ENCODE data around the gene ERP44.
"Not testable (repeated sequence)": the region's sequence is repeated elsewhere in the genome, so short reads cannot be mapped to it uniquely, and the experiment has no call there.

Gene ERP44

DNA sequence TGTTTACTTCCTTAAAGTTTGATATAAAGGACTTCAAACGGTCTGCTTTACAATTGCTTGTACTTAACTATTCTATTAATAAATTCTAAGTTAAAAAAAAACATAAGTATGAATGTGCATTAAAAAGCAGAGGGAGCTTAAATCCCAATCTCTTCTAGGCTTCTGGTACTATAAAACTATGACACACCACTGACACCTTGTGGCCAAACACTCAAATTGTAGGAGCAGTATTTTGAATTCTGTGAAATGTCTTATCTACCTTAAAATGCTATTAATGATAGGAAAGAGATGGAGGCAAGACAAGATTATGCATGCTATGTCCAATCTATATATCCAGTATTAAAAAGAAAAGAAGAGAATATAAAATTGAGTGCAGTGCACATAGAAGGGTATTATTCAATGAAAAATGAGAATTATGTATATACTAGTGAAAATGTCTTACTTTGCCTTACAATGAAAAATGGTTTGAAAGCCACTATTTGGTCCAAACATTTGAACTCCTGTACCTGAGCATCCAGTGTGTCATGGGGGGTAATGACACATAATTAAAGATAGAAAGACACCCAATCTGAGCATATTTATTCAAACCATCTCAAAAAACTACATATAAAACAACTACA, 87.6 kb downstream of the ERP44 start:
- DNase-seq (ENCODE audit: low read depth): no peak

DNA sequence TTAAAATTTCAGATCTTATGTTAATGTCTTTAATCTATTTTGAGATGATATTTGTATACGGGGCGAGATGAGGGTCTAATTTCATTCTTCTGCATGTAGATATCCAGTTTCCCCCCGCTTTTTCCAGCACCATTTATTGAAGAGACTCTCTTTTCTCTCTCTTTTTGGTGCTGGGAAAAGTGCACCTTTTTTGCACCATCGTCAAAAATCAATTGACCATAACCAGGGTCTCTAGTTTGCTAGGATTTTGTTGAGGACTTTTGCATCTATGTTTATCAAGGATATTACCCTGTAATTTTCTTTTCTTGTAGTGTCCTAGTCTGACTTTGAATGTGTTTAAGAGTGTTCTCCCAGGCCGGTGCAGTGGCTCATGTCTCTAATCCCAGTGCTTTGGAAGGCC, 99.0 kb downstream of the ERP44 start:
- no peak for DNase-seq (ENCODE audit: low read depth)

DNA sequence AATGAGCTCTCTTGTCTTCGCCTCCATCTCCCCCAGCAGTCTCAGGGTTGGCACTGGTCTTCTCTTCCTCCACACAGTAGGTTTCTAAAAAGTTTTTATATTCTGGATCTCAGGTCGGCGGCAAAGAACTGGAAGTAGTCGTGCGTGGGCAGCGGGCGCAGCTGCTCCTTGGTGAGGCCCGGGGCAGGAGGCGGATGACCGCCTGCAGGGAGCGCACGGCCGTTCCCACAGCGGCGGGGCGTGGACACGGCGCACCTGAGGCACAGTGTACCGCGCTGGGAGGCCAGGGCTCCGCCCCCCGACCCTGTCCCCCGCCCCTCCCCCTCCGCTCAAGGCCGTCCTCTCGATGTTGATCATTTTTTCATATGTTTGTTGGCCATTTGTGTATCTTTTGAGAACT, 99.9 kb downstream of the ERP44 start:
- no peak for DNase-seq (ENCODE audit: low read depth)

DNA sequence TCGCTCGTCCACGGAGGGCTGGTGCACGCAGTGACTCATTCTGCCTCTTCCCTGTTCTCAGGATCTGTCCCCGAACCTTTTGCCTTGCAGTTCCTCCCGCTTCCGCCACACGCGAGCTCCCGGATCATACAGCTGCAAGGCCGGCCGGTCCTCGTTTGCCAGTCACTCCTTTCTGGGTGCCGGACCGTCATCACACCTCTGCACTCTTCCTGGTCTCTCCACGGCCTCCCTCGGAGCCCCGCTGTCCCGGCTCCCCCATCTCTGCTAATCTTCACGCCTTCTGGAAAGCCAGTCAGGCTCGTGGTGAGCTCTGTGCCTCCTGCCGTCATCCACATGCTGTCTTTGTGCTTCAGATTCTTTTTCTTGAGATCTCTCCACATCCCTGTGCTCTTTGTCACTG, 100.5 kb downstream of the ERP44 start:
- DNase-seq (ENCODE audit: low read depth): no peak

DNA sequence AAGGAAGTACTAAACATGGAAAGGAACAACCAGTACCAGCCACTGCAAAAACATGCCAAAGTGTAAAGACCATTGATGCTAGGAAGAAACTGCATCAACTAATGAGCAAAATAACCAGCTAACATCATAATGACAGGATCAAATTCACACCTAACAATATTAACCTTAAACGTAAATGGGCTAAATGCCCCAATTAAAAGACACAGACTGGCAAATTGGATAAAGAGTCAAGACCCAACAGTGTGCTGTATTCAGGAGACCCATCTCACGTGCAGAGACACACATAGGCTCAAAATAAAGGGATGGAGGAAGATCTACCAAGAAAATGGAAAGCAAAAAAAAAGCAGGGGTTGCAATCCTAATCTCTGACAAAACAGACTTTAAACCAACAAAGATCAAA, 108.3 kb downstream of the ERP44 start:
- DNase-seq (ENCODE audit: low read depth): not testable (repeated sequence)

DNA sequence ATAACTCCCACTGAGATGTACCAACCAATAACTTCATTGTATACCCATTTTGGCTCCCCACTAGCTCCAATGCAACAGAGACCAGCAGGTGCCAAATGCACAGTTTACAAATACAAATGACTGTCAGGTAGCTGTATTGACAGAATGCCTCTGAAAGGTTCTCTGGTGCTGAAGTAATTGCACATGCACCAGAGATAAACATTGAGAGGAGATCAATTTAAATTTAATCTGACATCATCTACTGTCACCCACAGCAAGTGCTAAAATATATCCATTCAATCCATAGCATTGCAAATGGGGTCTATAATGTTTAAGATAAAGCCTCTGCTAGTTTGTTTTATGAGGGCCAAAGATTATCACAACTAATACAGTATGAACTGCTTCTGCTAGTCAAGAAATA, 112.2 kb downstream of the ERP44 start:
- no peak for DNase-seq (ENCODE audit: low read depth)

DNA sequence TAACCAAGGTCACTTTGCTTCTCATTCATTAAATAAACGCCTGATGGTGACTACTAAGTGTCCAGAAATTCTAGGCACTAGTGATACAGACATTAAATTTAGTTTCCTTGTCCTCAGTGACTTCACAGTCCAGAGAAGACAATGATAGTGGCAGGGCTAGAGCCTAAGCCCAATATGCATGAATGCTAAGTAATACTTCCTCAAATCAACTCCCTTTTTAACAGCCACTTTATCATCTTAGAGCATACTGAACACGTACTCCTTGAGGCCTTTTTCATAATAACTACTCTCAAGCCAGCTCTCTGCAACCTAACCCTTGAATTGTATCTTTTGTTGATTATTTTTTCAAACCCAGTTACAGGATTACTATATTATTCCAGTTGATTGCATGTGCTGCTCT, 118.2 kb downstream of the ERP44 start:
- DNase-seq (ENCODE audit: low read depth): no peak

DNA sequence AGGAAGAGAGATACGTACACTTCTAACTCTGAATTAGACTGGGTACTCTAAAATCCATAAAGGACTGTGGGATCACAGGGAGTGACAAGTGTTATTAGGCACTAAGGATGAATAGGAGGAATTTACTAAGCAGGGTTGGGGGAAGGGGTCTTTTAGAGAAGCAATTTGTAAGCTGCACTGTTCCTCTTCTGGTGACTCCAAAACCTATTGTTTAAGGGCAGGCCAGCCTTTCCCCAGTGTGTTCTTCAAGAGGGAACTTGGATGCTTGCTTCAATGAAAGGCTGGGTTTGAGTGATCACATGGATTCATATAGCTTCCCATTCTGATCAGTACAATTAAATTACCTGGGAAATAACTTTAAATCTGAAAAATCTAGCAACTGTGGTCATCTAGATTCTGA, 120.6 kb downstream of the ERP44 start:
- no peak for DNase-seq (ENCODE audit: low read depth)

DNA sequence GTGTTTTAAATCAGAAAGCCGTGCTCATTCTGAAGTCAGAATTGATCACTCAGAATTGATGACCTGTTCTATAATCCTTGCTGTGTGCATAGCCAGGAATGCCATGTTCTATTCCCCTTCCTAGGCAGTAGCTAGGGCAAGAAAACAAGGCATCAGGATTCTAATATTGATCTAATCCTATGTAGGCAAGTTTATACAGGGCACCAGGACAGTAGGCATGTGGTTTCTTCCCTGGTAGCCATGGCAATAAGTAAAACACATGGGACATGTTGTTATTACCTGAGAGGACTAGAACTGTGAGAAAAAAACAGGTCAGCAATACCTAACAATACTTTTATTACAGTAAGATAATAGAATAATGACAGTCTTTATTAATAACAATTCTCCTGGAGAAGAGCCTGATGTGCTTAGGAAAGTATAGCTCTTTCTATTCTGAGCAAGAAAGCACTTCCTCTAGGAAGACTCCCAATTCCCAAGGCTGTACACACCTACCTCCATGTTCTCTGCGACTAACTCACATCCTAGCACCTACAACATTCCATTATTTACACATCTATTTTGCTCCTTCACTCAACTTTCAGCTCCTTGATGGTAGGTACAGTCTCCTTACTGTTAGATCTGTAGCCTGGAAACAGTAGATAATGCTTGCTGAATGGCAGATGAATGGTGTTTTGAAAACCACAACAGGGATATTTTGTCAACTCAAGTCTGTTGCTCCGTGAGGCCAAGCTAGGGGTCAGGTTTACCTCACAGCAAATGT, 121.6 kb downstream of the ERP44 start:
- no peak for DNase-seq (ENCODE audit: low read depth)

DNA sequence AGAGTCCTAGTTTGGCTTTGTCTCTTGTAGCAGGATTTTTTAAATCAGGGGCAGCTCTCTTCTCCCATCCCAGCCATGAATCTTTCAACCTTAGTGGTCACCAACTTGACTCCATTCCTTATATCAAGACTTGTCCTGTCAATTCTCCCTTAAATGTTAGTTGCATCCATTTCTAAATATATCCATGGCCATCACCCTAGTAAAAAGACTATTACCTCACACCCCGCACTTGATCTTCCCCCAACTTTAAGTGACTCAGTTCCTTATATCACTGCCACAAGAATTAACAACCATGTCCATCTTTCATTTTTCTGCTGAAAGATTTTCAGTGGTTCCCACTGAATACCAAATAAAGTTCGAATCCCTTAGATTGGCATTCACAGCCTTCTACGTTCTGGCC, 125.3 kb downstream of the ERP44 start:
- DNase-seq (ENCODE audit: low read depth): no peak

DNA sequence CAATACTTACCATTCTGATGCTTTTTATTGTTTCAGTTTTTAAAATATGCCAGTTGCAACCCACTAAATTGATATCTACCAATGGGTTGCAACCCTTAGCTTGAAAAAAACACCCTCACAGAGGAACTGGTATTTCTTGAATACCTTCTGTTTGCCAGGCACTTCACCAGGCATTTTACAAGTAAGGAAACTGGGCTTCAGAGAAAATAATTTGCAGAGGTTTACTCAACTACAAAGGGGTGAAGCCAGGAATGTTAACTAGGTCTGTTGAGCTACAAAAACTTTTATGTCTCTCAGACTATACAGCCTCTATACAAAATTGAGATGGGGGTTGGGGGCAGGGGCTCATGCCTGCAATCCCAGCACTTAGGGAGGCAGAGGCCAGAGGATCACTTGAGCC, 127.4 kb downstream of the ERP44 start:
- no peak for DNase-seq (ENCODE audit: low read depth)

DNA sequence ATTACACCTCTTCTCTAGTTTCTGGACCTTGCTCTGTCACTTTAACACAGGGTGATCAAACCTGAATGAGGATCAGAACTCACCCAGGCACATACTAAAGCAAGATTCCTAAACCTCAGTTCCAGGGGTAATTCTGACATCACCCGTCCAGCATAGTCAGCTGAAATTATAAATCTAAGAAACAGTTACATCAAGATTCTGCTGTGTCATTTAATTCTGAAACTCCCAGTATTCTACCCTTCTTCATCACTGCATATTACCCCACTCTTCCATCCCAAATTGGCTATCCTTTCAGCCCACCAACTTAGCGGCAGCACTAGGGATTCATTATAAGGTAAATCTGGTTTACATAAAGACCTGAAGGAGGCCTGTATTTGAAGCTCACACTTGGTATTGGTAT, 128.3 kb downstream of the ERP44 start:
- DNase-seq (ENCODE audit: low read depth): no peak

DNA sequence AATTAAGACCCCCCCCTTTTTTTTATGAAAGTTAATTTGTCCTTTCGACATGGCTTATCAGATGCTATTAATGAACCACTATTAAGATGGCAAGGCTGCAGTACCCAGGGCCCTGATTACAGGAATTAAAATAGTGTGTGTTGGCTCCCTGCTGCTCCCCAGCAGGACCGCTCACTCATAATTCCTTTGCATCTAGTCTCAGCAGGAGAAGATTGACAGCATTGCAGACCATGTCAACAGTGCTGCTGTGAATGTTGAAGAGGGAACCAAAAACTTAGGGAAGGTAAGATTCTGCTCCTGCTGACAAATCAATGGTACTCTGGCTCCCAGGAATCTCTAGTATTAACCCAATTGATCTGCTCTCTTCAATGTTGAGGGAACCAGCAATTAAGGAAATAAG, 131.3 kb downstream of the ERP44 start:
- DNase-seq (ENCODE audit: low read depth): no peak

DNA sequence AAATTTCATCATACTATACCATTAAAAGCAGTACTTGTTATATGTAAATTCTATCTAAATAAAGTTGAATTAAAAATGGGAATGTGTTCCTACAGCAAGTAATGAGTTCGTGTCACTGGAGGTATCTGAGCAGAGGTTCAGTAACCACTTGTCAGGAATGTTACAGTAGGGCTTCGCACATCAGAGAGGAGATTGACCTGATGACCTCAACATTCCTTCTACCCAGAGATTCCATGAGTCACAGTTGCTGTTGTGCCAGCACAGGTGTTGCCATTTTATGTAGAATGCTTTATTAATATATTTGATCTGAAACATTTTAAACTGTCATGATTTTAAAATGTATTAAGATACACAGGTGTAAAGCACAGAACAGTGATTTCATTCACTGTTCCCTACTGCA, 132.1 kb downstream of the ERP44 start:
- DNase-seq (ENCODE audit: low read depth): no peak

DNA sequence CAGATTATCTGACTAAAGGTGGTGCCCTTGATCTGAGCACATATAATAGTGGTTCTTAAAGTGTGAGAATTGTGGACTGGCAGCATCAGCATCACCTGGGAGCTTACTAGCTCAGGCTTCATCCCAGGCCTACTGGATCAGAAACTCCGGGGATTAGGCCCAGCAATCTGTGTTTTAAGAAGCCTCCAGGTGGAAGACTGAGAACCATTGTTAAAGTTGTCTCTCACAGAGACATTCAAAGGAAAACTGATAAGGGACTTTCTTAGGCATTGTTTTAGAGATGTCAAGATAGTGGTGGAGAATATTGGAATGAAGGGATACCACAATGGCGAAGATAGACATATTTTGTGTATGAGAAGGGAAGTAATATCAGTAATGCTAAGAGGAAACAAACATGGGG, 132.8 kb downstream of the ERP44 start:
- no peak for DNase-seq (ENCODE audit: low read depth)

DNA sequence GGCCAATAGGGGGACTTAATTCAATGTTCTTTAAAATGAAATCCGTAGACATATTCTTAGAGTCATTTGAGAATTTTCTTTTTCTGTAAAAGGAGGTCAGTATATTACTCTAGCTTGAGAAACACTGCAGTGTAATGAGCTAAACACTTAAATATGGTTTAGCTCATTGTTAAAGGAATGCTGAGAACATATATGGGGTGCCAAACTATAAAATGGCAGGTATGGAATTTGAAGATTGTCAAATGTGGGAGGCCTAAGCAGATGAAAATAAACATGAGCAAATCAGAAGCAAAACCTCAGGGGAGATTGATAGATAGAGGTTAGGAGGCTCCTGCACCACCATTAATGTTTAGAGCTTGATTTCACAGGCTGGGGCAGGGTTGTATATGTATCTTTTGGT, 134.5 kb downstream of the ERP44 start:
- DNase-seq (ENCODE audit: low read depth): no peak

DNA sequence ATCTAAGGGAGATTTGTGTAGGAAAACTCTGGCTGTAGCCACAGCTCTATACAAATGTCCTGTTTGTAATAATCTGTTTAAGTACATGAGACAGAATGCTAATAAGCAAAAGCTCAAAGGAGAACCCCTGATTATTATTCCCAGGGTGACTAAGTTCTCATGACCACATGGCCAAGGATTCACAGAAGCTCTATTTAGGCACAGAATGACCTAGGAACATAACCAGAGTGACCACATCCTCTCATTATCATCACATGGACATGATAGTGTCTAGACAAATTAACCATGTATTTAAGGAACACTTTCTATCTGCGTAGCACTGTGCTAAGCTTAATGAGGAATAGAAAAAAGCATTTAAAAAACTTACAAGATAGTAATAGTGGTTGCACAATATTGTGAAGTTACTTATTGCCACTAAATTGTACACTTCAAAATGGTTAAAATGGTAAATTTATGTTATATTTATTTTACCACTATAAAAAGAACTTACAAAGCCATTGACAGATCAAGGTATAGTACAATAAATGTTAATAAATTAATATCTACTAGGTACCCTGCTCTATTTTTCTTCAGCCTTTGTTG, 136.0 kb downstream of the ERP44 start:
- DNase-seq (ENCODE audit: low read depth): no peak

DNA sequence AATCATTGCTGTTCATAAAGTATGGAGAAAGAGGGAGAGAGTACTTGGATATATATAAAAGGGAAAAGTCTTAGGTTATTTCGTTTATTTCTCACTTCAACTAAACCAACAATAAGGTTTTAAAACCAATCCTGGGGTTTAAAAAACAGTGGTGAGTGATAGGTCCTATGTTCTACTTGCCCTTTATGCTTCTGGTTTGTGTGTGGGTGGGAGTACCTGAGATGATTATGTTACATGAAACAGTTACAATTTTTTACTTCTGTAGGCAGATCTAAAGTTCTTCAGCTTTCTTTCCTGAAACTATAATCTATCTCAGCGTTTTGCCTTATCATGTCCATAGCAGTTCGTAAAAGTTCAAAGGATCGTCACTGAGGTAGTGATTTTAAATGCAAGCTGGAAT, 143.2 kb downstream of the ERP44 start:
- no peak for DNase-seq (ENCODE audit: low read depth)

DNA sequence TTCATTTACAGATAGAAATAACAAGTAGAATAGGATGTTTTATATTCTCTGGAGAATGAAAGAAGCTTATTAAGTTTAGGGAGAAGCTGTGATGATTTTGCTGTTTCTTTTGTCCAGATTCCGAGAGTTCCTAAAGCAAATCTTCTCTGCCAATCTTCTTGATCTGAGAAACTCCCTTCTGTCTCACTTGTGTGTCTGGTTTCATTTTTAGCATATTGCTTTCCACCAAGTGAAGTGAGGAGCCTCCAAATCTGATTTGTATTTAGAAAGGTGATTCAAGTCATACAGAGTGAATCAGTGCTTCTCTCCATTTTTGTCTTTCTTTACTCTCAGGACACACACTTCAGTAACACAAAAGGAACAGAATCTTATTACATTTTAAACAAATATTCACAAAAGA, 144.0 kb downstream of the ERP44 start:
- DNase-seq (ENCODE audit: low read depth): no peak

DNA sequence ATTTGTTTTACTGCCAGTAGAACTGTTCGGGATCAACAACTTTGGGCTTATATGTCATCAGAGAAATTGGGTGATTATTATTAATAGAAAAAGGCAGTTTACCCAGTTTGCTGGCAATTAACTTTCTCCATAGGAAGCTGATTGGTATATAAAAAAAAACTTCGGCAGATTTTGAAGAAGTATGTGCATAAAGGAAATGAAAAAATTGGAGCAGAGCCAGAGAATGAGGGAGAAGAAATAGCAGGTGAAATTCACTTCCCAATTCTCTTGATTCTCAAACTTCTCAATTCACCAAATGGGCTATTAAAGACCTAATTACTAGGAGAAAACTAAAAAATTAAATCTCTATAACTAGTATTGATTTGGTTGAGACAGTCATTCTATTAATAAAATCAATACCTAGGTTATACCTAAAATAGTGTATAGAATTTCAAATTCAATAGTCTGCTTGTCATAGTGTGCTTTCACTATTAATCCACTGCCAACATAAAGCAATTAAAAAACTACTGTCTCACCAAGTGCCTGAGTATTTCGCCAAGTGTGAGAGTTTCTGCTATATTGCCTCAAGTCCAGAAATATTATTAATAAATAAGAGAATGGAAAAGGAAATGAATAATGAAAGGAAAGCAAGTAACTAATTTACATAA, 144.8 kb downstream of the ERP44 start:
- no peak for DNase-seq (ENCODE audit: low read depth)

DNA sequence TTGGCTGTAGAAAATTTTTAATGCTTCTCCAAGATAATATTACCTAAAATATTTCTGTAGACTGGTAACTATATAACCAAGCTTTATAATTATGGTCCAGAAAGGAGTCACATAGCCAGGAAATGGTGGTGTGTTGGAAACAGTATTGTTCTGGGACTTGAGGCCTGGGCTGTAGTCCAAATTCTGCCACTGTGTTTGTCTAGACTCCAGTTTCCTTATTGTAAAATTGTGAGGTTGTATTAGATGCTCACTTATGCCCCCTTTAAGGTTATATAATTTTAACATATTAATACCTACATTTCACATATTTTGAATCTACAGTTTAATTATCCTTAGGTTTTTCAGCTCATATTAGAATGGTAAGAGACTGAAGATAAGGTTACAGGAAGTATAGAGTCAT, 149.9 kb downstream of the ERP44 start:
- DNase-seq (ENCODE audit: low read depth): no peak

DNA sequence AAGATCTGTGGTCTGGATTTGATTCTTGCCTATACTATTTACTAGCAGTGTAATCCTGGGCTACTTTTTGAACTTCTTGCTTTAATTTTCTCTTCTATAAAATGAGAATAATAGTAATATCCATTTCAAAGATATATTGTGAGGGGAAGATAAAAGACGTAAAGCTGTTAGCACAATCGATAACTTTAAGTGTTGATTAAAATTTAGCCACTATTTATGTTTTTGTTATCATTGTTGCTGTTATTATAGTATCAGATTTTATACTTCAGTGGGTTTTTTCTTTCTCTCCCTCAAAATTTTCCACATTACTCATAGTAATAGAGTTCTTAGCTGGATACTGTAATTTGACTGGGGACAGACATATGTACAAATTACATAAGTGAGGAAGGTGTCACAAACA, 150.3 kb downstream of the ERP44 start:
- DNase-seq (ENCODE audit: low read depth): no peak

DNA sequence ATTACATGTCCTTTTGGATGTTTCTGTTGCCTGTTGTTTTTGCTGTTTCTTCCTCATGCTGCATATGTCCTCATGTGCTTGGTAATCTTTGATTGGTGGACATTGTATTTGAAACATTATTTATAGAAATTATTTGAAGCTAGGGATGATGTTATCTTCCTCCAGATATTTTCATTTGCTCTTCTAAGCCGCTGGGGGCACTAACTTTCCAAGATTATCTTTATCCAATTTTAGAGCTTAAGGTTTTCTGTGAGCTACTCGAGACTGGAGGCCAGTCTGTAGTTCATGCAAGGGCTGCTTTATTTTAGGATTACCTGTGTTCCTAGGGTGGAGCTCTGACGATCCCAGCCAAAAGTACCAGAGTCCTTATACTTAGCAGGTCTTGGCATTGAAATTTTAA, 151.4 kb downstream of the ERP44 start:
- DNase-seq (ENCODE audit: low read depth): no peak
